ENCODE measurements around the gene ZNF76. TPM values are rescaled to one million over a fixed set of nuclear protein-coding genes. Genes with fewer than 3 reads are reported as not detected.

ZNF76 gene
- total and polyA plus RNA-seq, 2 of the 13 experiments (the other 11 are each of a cell fraction or from before 2014, with no cell fraction given) = 13.2 to 26.4 TPM

GRCh38 chr6:35259194-35259947 lies at the start of gene ZNF76 (continued):
- TF ChIP-seq SCMH1 (CRISPR knock-in tag; IDR thresholded peaks at IDR 0.05; ENCODE audit: borderline replicate concordance) (no peak), MAZ (IDR thresholded peaks at IDR 0.05; ENCODE audit: borderline replicate concordance, low read depth, low read length) (peak; percentile 94), MAZ (CRISPR knock-in tag; IDR thresholded peaks at IDR 0.05; ENCODE audit: low read depth) (peak; percentile 97), ZSCAN22 (CRISPR knock-in tag; IDR thresholded peaks at IDR 0.05) (peak; percentile 86; the same call in 1 of the 2 replicates), JUND (CRISPR knock-in tag; IDR thresholded peaks at IDR 0.05) (no peak; the same call in 1 of the 2 replicates), ZNF383 (CRISPR knock-in tag; IDR thresholded peaks at IDR 0.05; ENCODE audit: borderline replicate concordance) (peak; percentile 93; the same call in 1 of the 2 replicates), ZC3H13 (CRISPR knock-in tag; IDR thresholded peaks at IDR 0.05) (peak; percentile 84), BCLAF1 (IDR thresholded peaks at IDR 0.05) (no peak), RFX5 (IDR thresholded peaks at IDR 0.05; ENCODE audit: low read depth, low read length) (peak; percentile 84), ZNF790 (CRISPR knock-in tag; IDR thresholded peaks at IDR 0.05; ENCODE audit: borderline replicate concordance) (peak; percentile 99), ZFX (CRISPR knock-in tag; IDR thresholded peaks at IDR 0.05; ENCODE audit: low read depth) (peak; percentile 99), SOX6 (IDR thresholded peaks at IDR 0.05) (no peak), SOX6 (CRISPR knock-in tag; IDR thresholded peaks at IDR 0.05) (peak; percentile 82), ZFP37 (CRISPR knock-in tag; IDR thresholded peaks at IDR 0.05; ENCODE audit: borderline replicate concordance) (peak; percentile 50; the same call in 1 of the 2 replicates), ZNF782 (CRISPR knock-in tag; IDR thresholded peaks at IDR 0.05; ENCODE audit: borderline replicate concordance) (peak; percentile 95), ZNF430 (CRISPR knock-in tag; IDR thresholded peaks at IDR 0.05) (peak; percentile 96), ZNF737 (CRISPR knock-in tag; IDR thresholded peaks at IDR 0.05; ENCODE audit: borderline replicate concordance) (no peak), ZFP91 (CRISPR knock-in tag; IDR thresholded peaks at IDR 0.05; ENCODE audit: borderline replicate concordance) (peak; percentile 94), ZNF33B (CRISPR knock-in tag; IDR thresholded peaks at IDR 0.05) (peak; percentile 22), ZNF264 (CRISPR knock-in tag; IDR thresholded peaks at IDR 0.05) (peak; percentile 84), MAFK (conservative IDR thresholded peaks at IDR 0.05 in 1 of 2, IDR thresholded peaks at IDR 0.05 in 1 of 2; ENCODE audit: low read length in 2 of 2) (no peak)
- TF ChIP-seq, protein P1, sequence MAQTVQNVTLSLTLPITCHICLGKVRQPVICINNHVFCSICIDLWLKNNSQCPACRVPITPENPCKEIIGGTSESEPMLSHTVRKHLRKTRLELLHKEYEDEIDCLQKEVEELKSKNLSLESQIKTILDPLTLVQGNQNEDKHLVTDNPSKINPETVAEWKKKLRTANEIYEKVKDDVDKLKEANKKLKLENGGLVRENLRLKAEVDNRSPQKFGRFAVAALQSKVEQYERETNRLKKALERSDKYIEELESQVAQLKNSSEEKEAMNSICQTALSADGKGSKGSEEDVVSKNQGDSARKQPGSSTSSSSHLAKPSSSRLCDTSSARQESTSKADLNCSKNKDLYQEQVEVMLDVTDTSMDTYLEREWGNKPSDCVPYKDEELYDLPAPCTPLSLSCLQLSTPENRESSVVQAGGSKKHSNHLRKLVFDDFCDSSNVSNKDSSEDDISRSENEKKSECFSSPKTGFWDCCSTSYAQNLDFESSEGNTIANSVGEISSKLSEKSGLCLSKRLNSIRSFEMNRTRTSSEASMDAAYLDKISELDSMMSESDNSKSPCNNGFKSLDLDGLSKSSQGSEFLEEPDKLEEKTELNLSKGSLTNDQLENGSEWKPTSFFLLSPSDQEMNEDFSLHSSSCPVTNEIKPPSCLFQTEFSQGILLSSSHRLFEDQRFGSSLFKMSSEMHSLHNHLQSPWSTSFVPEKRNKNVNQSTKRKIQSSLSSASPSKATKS (CRISPR knock-in tag; IDR thresholded peaks at IDR 0.05) = no peak; the same call in 1 of the 2 replicates
- TF ChIP-seq, protein P2, sequence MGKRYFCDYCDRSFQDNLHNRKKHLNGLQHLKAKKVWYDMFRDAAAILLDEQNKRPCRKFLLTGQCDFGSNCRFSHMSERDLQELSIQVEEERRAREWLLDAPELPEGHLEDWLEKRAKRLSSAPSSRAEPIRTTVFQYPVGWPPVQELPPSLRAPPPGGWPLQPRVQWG (CRISPR knock-in tag; IDR thresholded peaks at IDR 0.05; ENCODE audit: borderline replicate concordance, low read depth) = no peak
